ENCODE data around the gene FAM13A. TPM values are rescaled to one million over a fixed set of nuclear protein-coding genes. Genes with fewer than 3 reads are reported as not detected.

Gene FAM13A
- total and polyA plus RNA-seq, 2 of the 4 experiments (the other 2 are of a cell fraction), result 13.1 to 22.0 TPM

- H2BK120ac ChIP-seq (ENCODE audit: low read depth, low read length), result no peak overlapping the region
- no peak overlapping the region for H3K14ac ChIP-seq (replicated peaks; ENCODE audit: low read depth, low read length)
- 0 out of 4 replicates have a peak, but pooled peaks cover 0 to 3% of the 10 kb centered on the region in 2 experiments for H3K79me1 ChIP-seq (ENCODE audit: low read depth in 1 of 2, low read length in 2 of 2)
- H3K27ac ChIP-seq (ENCODE audit: insufficient read depth, low read length), result no peak overlapping the region
- DNase-seq (no peak), ATAC-seq (ENCODE audit: low read depth) (no peak)
- peaks cover 13% of the 10 kb centered on the region for H3K4me1 ChIP-seq (ENCODE audit: control insufficient read depth, insufficient read depth, low read length)
- H3K18ac ChIP-seq (ENCODE audit: low read depth, low read length), result no peak overlapping the region
- H3K9ac ChIP-seq (ENCODE audit: low read depth, low read length), result no peak overlapping the region
- no peak overlapping the region for H4K5ac ChIP-seq (ENCODE audit: low read depth, low read length)
- intact Hi-C loops (cut with micrococcal nuclease) (no loop called here), dilution Hi-C loops (cut with HindIII; ENCODE audit: low sequenced_read_pairs, unreplicated experiment) (no loop called here), in situ Hi-C loops (cut with MboI; ENCODE audit: low sequenced_read_pairs) (no loop called here)
- peaks cover 10% of the 10 kb centered on the region for H3K36me3 ChIP-seq (ENCODE audit: control insufficient read depth, insufficient read depth, low read length)
- H3K4ac ChIP-seq (ENCODE audit: low read depth, low read length), result no peak overlapping the region
- H2AFZ ChIP-seq (replicated peaks; ENCODE audit: low read length, poor library complexity), result no peak overlapping the region
- H4K91ac ChIP-seq (ENCODE audit: insufficient read depth, low read depth, low read length), result no peak overlapping the region
- WGBS, 2 experiments (ENCODE audit: extremely low coverage in 2 of 2, insufficient read length in 1 of 2), result no CpG with 5 or more reads among the region's 1 CpG
- H3K56ac ChIP-seq (ENCODE audit: extremely low read depth, insufficient read depth, low read length), result no peak overlapping the region
- no peaks in the 10 kb centered on the region for H3K27me3 ChIP-seq (ENCODE audit: control insufficient read depth, insufficient read depth, low read length)
- no peak overlapping the region for H3K23ac ChIP-seq (ENCODE audit: low read depth, low read length)
- no peak overlapping the region for H4K8ac ChIP-seq (ENCODE audit: low read depth in 2 of 2, low read length in 2 of 2)
- H3K9me1 ChIP-seq (ENCODE audit: insufficient read depth, low read length), result peaks cover 18% of the 10 kb centered on the region
- H3K4me2 ChIP-seq (ENCODE audit: low read depth, low read length), result no peak overlapping the region
- no peak overlapping the region for H2AK5ac ChIP-seq (ENCODE audit: low read depth, low read length)
- no peak overlapping the region for H2BK5ac ChIP-seq (ENCODE audit: low read depth, low read length, poor library complexity, severe bottlenecking)
- TF ChIP-seq MAFK (IDR thresholded peaks at IDR 0.05; ENCODE audit: low read depth, low read length), result no peak
- no peaks in the 10 kb centered on the region for H3K9me3 ChIP-seq (ENCODE audit: control insufficient read depth, insufficient read depth, low read length)
- H4K20me1 ChIP-seq (ENCODE audit: insufficient read depth, low read length), result no peaks in the 10 kb centered on the region
- H2AK9ac ChIP-seq (replicated peaks; ENCODE audit: low read depth, low read length, poor library complexity), result no peak overlapping the region
- H2BK15ac ChIP-seq (ENCODE audit: low read depth, low read length), result no peak overlapping the region
- no TSS peak for BruUV-seq (replicated peaks)
- CTCF ChIA-PET, result interaction anchor here (1.1 kb wide), 1 partner anchor 10 kb away, joined by 3 read pairs; no protein-coding TSS in a partner anchor
- H2BK20ac ChIP-seq (ENCODE audit: low read depth, low read length), result no peak overlapping the region
- POLR2A ChIA-PET (ENCODE audit: unreplicated experiment), result no interaction called here
- H3K4me3 ChIP-seq (ENCODE audit: insufficient read depth, low read depth, low read length), result no peak overlapping the region
Measured at GRCh38 chr4:88755454-88755853, 301.5 kb downstream of the FAM13A start.

Data from IMR-90 (cell line).